ENCODE results near the gene ZNF644. TPM values are rescaled to one million over a fixed set of nuclear protein-coding genes. Genes with fewer than 3 reads are reported as not detected.
A peak's percentile ranks its signal among the peaks of the same experiment; 100 is the strongest.

Gene ZNF644
- total RNA-seq, 1 experiment from 2014 or later = 71.4 TPM

- TF ChIP-seq, protein P1, sequence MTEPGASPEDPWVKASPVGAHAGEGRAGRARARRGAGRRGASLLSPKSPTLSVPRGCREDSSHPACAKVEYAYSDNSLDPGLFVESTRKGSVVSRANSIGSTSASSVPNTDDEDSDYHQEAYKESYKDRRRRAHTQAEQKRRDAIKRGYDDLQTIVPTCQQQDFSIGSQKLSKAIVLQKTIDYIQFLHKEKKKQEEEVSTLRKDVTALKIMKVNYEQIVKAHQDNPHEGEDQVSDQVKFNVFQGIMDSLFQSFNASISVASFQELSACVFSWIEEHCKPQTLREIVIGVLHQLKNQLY (CRISPR knock-in tag; IDR thresholded peaks at IDR 0.05) = no peak
- no peak for TF ChIP-seq TCF7 (CRISPR knock-in tag; IDR thresholded peaks at IDR 0.05; ENCODE audit: low read depth)
- TF ChIP-seq ZNF425 (CRISPR knock-in tag; conservative IDR thresholded peaks at IDR 0.05) = no peak
- peak; percentile 84 for TF ChIP-seq MYBL2 (CRISPR knock-in tag; IDR thresholded peaks at IDR 0.05)
- TF ChIP-seq ZNF138 (CRISPR knock-in tag; conservative IDR thresholded peaks at IDR 0.05) = peak; percentile 92
- TF ChIP-seq, protein P2, sequence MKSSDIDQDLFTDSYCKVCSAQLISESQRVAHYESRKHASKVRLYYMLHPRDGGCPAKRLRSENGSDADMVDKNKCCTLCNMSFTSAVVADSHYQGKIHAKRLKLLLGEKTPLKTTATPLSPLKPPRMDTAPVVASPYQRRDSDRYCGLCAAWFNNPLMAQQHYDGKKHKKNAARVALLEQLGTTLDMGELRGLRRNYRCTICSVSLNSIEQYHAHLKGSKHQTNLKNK (CRISPR knock-in tag; IDR thresholded peaks at IDR 0.05) = no peak
- TF ChIP-seq OVOL2 (CRISPR knock-in tag; IDR thresholded peaks at IDR 0.05; ENCODE audit: borderline replicate concordance) = no peak
- peak; percentile 43; the same call in 1 of the 2 replicates for TF ChIP-seq ESRRA (CRISPR knock-in tag; IDR thresholded peaks at IDR 0.05; ENCODE audit: borderline replicate concordance)
- no peak for TF ChIP-seq ZNF532 (CRISPR knock-in tag; IDR thresholded peaks at IDR 0.05; ENCODE audit: borderline replicate concordance)
- no peak for TF ChIP-seq HMGA2 (CRISPR knock-in tag; IDR thresholded peaks at IDR 0.05)
- TF ChIP-seq ZNF232 (CRISPR knock-in tag; IDR thresholded peaks at IDR 0.05) = peak; percentile 17; the same call in 1 of the 2 replicates
- no peak for TF ChIP-seq ZBTB43 (CRISPR knock-in tag; IDR thresholded peaks at IDR 0.05)
- peak; percentile 83 for TF ChIP-seq SP1 (CRISPR knock-in tag; conservative IDR thresholded peaks at IDR 0.05)
- TF ChIP-seq, protein P3, sequence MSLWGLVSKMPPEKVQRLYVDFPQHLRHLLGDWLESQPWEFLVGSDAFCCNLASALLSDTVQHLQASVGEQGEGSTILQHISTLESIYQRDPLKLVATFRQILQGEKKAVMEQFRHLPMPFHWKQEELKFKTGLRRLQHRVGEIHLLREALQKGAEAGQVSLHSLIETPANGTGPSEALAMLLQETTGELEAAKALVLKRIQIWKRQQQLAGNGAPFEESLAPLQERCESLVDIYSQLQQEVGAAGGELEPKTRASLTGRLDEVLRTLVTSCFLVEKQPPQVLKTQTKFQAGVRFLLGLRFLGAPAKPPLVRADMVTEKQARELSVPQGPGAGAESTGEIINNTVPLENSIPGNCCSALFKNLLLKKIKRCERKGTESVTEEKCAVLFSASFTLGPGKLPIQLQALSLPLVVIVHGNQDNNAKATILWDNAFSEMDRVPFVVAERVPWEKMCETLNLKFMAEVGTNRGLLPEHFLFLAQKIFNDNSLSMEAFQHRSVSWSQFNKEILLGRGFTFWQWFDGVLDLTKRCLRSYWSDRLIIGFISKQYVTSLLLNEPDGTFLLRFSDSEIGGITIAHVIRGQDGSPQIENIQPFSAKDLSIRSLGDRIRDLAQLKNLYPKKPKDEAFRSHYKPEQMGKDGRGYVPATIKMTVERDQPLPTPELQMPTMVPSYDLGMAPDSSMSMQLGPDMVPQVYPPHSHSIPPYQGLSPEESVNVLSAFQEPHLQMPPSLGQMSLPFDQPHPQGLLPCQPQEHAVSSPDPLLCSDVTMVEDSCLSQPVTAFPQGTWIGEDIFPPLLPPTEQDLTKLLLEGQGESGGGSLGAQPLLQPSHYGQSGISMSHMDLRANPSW (CRISPR knock-in tag; conservative IDR thresholded peaks at IDR 0.05; ENCODE audit: low read depth) = 0 out of 2 replicates have a peak, but pooled peaks have one; percentile 36
- TF ChIP-seq, protein P4, sequence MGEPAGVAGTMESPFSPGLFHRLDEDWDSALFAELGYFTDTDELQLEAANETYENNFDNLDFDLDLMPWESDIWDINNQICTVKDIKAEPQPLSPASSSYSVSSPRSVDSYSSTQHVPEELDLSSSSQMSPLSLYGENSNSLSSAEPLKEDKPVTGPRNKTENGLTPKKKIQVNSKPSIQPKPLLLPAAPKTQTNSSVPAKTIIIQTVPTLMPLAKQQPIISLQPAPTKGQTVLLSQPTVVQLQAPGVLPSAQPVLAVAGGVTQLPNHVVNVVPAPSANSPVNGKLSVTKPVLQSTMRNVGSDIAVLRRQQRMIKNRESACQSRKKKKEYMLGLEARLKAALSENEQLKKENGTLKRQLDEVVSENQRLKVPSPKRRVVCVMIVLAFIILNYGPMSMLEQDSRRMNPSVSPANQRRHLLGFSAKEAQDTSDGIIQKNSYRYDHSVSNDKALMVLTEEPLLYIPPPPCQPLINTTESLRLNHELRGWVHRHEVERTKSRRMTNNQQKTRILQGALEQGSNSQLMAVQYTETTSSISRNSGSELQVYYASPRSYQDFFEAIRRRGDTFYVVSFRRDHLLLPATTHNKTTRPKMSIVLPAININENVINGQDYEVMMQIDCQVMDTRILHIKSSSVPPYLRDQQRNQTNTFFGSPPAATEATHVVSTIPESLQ (CRISPR knock-in tag; IDR thresholded peaks at IDR 0.05) = no peak
- peak; percentile 82 for TF ChIP-seq CREM (CRISPR knock-in tag; IDR thresholded peaks at IDR 0.05)
- TF ChIP-seq GABPB1 (CRISPR knock-in tag; IDR thresholded peaks at IDR 0.05) = peak; percentile 80; the same call in 1 of the 2 replicates
- no peak for TF ChIP-seq ZNF263 (CRISPR knock-in tag; IDR thresholded peaks at IDR 0.05; ENCODE audit: low read depth)
- no peak for TF ChIP-seq GTF2I (CRISPR knock-in tag; conservative IDR thresholded peaks at IDR 0.05)
- peak; percentile 92; the same call in 1 of the 2 replicates for TF ChIP-seq RELA (CRISPR knock-in tag; IDR thresholded peaks at IDR 0.05; ENCODE audit: borderline replicate concordance)
These were observed at the start of gene ZNF644 (continued) for GRCh38 chr1:91021686-91022517.

Measured in WTC11 (cell line).